ENCODE measurements around the gene LYZL1. TPM values are rescaled to one million over a fixed set of nuclear protein-coding genes. Genes with fewer than 3 reads are reported as not detected.

LYZL1 gene
- total RNA-seq, 6 experiments from 2014 or later, result not detected

GRCh38 chr10:29295813-29296212 lies 6.9 kb downstream of the LYZL1 start:
- Histone ChIP-seq H3K27ac (no peak overlapping the region), H3K4me1 (no peaks in the 10 kb centered on the region), H3K27me3 (no peaks in the 10 kb centered on the region), H3K36me3 (no peaks in the 10 kb centered on the region), H3K4me3 (no peak overlapping the region), H3K9me3 (peaks cover 0 to 5% (median 2%) of the 10 kb centered on the region in 4 donors)
- ATAC-seq (no peak), DNase-seq (no peak)
- TF ChIP-seq CTCF (IDR thresholded peaks at IDR 0.05), result no peak
- no peak for TF ChIP-seq POLR2A (IDR thresholded peaks at IDR 0.05)
- intact Hi-C loops (cut with DNase I), result no loop called here
- WGBS (ENCODE audit: insufficient coverage, low coverage, low lambda C conversion rate, missing lambda C conversion rate), result 19% methylated on average over 2 of the region's 2 CpGs

GRCh38 chr10:29297678-29298077 lies 8.8 kb downstream of the LYZL1 start:
- Histone ChIP-seq H3K9me3 (peaks cover 0 to 5% (median 2%) of the 10 kb centered on the region in 4 donors), H3K4me1 (no peaks in the 10 kb centered on the region)
- WGBS (ENCODE audit: insufficient coverage, low coverage, low lambda C conversion rate, missing lambda C conversion rate), result 20% methylated on average over 1 of the region's 1 CpG

GRCh38 chr10:29301359-29301910 lies 12.6 kb downstream of the LYZL1 start:
- DNase-seq (no peak), ATAC-seq (no peak)
- intact Hi-C loops (cut with DNase I), result no loop called here
- Histone ChIP-seq H3K9me3 (peaks cover 0 to 5% (median 2%) of the 10 kb centered on the region in 4 donors), H3K27ac (no peak overlapping the region), H3K4me3 (no peak overlapping the region), H3K4me1 (peaks cover 0 to 6% (median 0%) of the 10 kb centered on the region in 4 donors), H3K27me3 (no peaks in the 10 kb centered on the region), H3K36me3 (no peaks in the 10 kb centered on the region)
- 100% methylated on average over 1 of the region's 1 CpG for WGBS (ENCODE audit: insufficient coverage, low coverage, low lambda C conversion rate, missing lambda C conversion rate)
- no peak for TF ChIP-seq POLR2A (IDR thresholded peaks at IDR 0.05)
- TF ChIP-seq CTCF (IDR thresholded peaks at IDR 0.05), result no peak

More at GRCh38 chr10:29297678-29298077, 8.8 kb downstream of the LYZL1 start:
- ATAC-seq (no peak), DNase-seq (no peak)
- intact Hi-C loops (cut with DNase I), result no loop called here
- Histone ChIP-seq H3K4me3 (no peak overlapping the region), H3K36me3 (no peaks in the 10 kb centered on the region), H3K27ac (no peak overlapping the region), H3K27me3 (no peaks in the 10 kb centered on the region)
- TF ChIP-seq CTCF (IDR thresholded peaks at IDR 0.05) (no peak), POLR2A (IDR thresholded peaks at IDR 0.05) (no peak)

- TF ChIP-seq POLR2A (IDR thresholded peaks at IDR 0.05), result no peak
- TF ChIP-seq CTCF (IDR thresholded peaks at IDR 0.05), result no peak
- ATAC-seq, result no peak
- Histone ChIP-seq H3K4me1 (peaks cover 0 to 6% (median 0%) of the 10 kb centered on the region in 4 donors), H3K9me3 (peaks cover 0 to under 1% (median 0%) of the 10 kb centered on the region in 4 donors), H3K27ac (no peak overlapping the region), H3K4me3 (no peak overlapping the region), H3K27me3 (no peaks in the 10 kb centered on the region), H3K36me3 (no peaks in the 10 kb centered on the region)
- no peak for DNase-seq
- intact Hi-C loops (cut with DNase I), result no loop called here
- 90% methylated on average over 9 of the region's 10 CpGs for WGBS (ENCODE audit: insufficient coverage, low coverage, low lambda C conversion rate, missing lambda C conversion rate)
Observed at GRCh38 chr10:29302499-29302898, 13.6 kb downstream of the LYZL1 start.

Data from right lobe of liver (tissue), 6 donors.